OCI-LY1 (cell line): ENCODE results near the gene SLX4IP.
A peak's percentile ranks its signal among the peaks of the same experiment; 100 is the strongest.

ENCODE experiments used
- H2AFZ ChIP-seq: fragments of 200-600 bp; sonication (generic), shearing (Covaris generic); 2 replicates; pipeline ENCODE4 v1.6.0; 2014; ENCODE audit warnings: antibody characterized with exemption, mild to moderate bottlenecking, low read length
- H3F3A ChIP-seq: fragments of 200-600 bp; sonication (generic), shearing (Covaris generic); 2 replicates; pipeline ENCODE4 v1.6.0; 2014; ENCODE audit warnings: mild to moderate bottlenecking, antibody characterized with exemption, low read length, moderate library complexity; ENCODE audit not compliant: insufficient read depth
- H3K27ac ChIP-seq: fragments of 200-600 bp; sonication (generic); 2 replicates; pipeline ENCODE4 v1.5.1; 2014; ENCODE audit warnings: low read length, mixed run types, mild to moderate bottlenecking, low read depth; ENCODE audit not compliant: poor library complexity, severe bottlenecking
- H3K27me3 ChIP-seq: fragments of 200-600 bp; sonication (generic); 2 replicates; pipeline ENCODE4 v1.6.0; 2014; ENCODE audit warnings: antibody characterized with exemption, mild to moderate bottlenecking, low read length, moderate library complexity; ENCODE audit not compliant: insufficient read depth
- H3K36me3 ChIP-seq: fragments of 200-600 bp; sonication (generic); 2 replicates; pipeline ENCODE4 v1.6.1; 2014; ENCODE audit warnings: mild to moderate bottlenecking, antibody characterized with exemption, low read length, moderate library complexity, mixed read lengths; ENCODE audit not compliant: insufficient read depth
- H3K4me1 ChIP-seq: fragments of 200-600 bp; sonication (generic); 2 replicates; pipeline ENCODE4 v1.5.1; 2014; ENCODE audit warnings: mild to moderate bottlenecking, low read length, moderate library complexity; ENCODE audit not compliant: insufficient read depth, severe bottlenecking
- H3K4me2 ChIP-seq: fragments of 200-600 bp; sonication (generic), shearing (Covaris generic); 2 replicates; pipeline ENCODE4 v1.6.1; 2014; ENCODE audit warnings: low read length
- H3K4me3 ChIP-seq: fragments of 200-600 bp; sonication (generic); 2 replicates; pipeline ENCODE4 v1.5.1; 2014; ENCODE audit warnings: low read length, low read depth, mild to moderate bottlenecking, mixed read lengths; ENCODE audit not compliant: poor library complexity, severe bottlenecking
- H3K79me2 ChIP-seq: fragments of 200-600 bp; shearing (Covaris generic); 2 replicates; pipeline ENCODE4 v1.6.1; 2016; ENCODE audit warnings: mixed run types, low read length, mixed read lengths; ENCODE audit not compliant: insufficient read depth
- H3K9ac ChIP-seq: fragments of 200-600 bp; sonication (generic), shearing (Covaris generic); 2 replicates; pipeline ENCODE4 v1.6.1; 2014; ENCODE audit warnings: mild to moderate bottlenecking, low read length, mixed read lengths
- H3K9me2 ChIP-seq: fragments of 200-600 bp; sonication (generic), shearing (Covaris generic); 2 replicates; pipeline ENCODE4 v1.6.1; 2014; ENCODE audit warnings: low read depth, mild to moderate bottlenecking, low read length, mixed read lengths
- H3K9me3 ChIP-seq: fragments of 200-600 bp; shearing (Covaris generic); 2 replicates; pipeline ENCODE4 v1.6.1; 2014; ENCODE audit warnings: low read length, mixed read lengths
- H4K20me1 ChIP-seq: fragments of 200-600 bp; sonication (generic), shearing (Covaris generic); 2 replicates; pipeline ENCODE4 v1.6.0; 2016; ENCODE audit warnings: mild to moderate bottlenecking, low read length; ENCODE audit not compliant: insufficient read depth
- CTCF ChIP-seq: fragments of 200-600 bp; sonication (generic), shearing (Covaris generic); IDR thresholded peaks from 2 replicates; pipeline ENCODE4 v1.5.1; 2017; ENCODE audit warnings: mild to moderate bottlenecking, antibody characterized with exemption, low read length, moderate library complexity, mixed read lengths
- EZH2 ChIP-seq: fragments of 200-600 bp; sonication (generic), shearing (Covaris generic); IDR thresholded peaks from 2 replicates; pipeline ENCODE4 v1.8.0; 2017; ENCODE audit warnings: borderline replicate concordance, mixed run types, mild to moderate bottlenecking, antibody characterized with exemption, low read length, moderate library complexity, mixed read lengths

SLX4IP gene

GRCh38 chr20:10436053-10436699, 1.1 kb downstream of the SLX4IP start:
- no peak overlapping the region for H2AFZ ChIP-seq

GRCh38 chr20:10438217-10438616, 3.1 kb downstream of the SLX4IP start:
- Histone ChIP-seq H3K4me3 (no peak overlapping the region), H3K27ac (no peak overlapping the region), H2AFZ (no peak overlapping the region), H3K4me1 (peaks cover 38% of the 10 kb centered on the region), H3K9me2 (no peaks in the 10 kb centered on the region), H3K9ac (no peak overlapping the region), H3K79me2 (peaks cover 46% of the 10 kb centered on the region), H3K36me3 (peaks cover 8% of the 10 kb centered on the region; the same call in 1 of the 2 replicates), H3K4me2 (no peak overlapping the region), H3K9me3 (no peaks in the 10 kb centered on the region), H3F3A (no peaks in the 10 kb centered on the region), H3K27me3 (no peaks in the 10 kb centered on the region), H4K20me1 (no peaks in the 10 kb centered on the region)
- TF ChIP-seq EZH2, result no peak
- TF ChIP-seq CTCF, result no peak

More at GRCh38 chr20:10436053-10436699, 1.1 kb downstream of the SLX4IP start:
- Histone ChIP-seq H3K9ac (peak overlapping the region; percentile 98), H3K27me3 (no peaks in the 10 kb centered on the region), H3K36me3 (peaks cover 8% of the 10 kb centered on the region; the same call in 1 of the 2 replicates), H3K4me2 (peak overlapping the region; percentile 96), H3K9me3 (no peaks in the 10 kb centered on the region), H3F3A (no peaks in the 10 kb centered on the region), H3K4me3 (peak overlapping the region; percentile 98), H3K27ac (no peak overlapping the region), H3K9me2 (no peaks in the 10 kb centered on the region), H4K20me1 (no peaks in the 10 kb centered on the region), H3K79me2 (peaks cover 37% of the 10 kb centered on the region), H3K4me1 (peaks cover 54% of the 10 kb centered on the region)
- TF ChIP-seq EZH2 (no peak), CTCF (no peak)

- no peaks in the 10 kb centered on the region for H3K27me3 ChIP-seq
- H3K4me3 ChIP-seq, result no peak overlapping the region
- H3K9me3 ChIP-seq, result no peaks in the 10 kb centered on the region
- H4K20me1 ChIP-seq, result no peaks in the 10 kb centered on the region
- H3K9me2 ChIP-seq, result no peaks in the 10 kb centered on the region
- no peak overlapping the region for H2AFZ ChIP-seq
- no peaks in the 10 kb centered on the region for H3F3A ChIP-seq
- no peak overlapping the region for H3K27ac ChIP-seq
- TF ChIP-seq CTCF (no peak), EZH2 (no peak)
- no peak overlapping the region for H3K9ac ChIP-seq
- H3K36me3 ChIP-seq, result peaks cover 8% of the 10 kb centered on the region; the same call in 1 of the 2 replicates
- no peak overlapping the region for H3K4me2 ChIP-seq
- H3K4me1 ChIP-seq, result peaks cover 34% of the 10 kb centered on the region
- peaks cover 42% of the 10 kb centered on the region for H3K79me2 ChIP-seq
These were observed 8.8 kb downstream of the SLX4IP start for GRCh38 chr20:10443936-10444335.
